Testis (tissue), 3 donors: ENCODE measurements around the gene KLHL28. TPM values are rescaled to one million over a fixed set of nuclear protein-coding genes. Genes with fewer than 3 reads are reported as not detected.

Experiments
- DNase-seq: peaks from one replicate; pipeline ENCODE4 v3.0.0-alpha.2; 2019
- H3K27ac ChIP-seq, 2 donors: fragments of 200-600 bp; sonication (generic); one replicate each; pipeline ENCODE4 v1.5.1; 2019
- H3K27me3 ChIP-seq: fragments of 200-600 bp; sonication (generic); one replicate; pipeline ENCODE4 v1.5.1; 2019
- H3K36me3 ChIP-seq: fragments of 200-600 bp; sonication (generic); one replicate; pipeline ENCODE4 v1.5.1; 2017; ENCODE audit warnings: low read depth; ENCODE audit errors: missing control alignments
- H3K4me1 ChIP-seq: fragments of 200-600 bp; sonication (generic); one replicate; pipeline ENCODE4 v1.5.1; 2019
- H3K4me3 ChIP-seq, 2 donors: fragments of 200-600 bp; sonication (generic); one replicate each; pipeline ENCODE4 v1.5.1; 2017 to 2019
- H3K9me3 ChIP-seq: fragments of 200-600 bp; sonication (generic); one replicate; pipeline ENCODE4 v1.5.1; 2017
- CTCF ChIP-seq, 3 experiments: fragments of 450-650 bp in 2 of 3; fragments of 200-600 bp in 1 of 3; sonication (generic) in 1 of 3; IDR thresholded peaks; one replicate each; pipeline ENCODE4 v1.5.1; 2016 to 2019; ENCODE audit warnings: antibody characterized with exemption in 3 of 3, mild to moderate bottlenecking in 2 of 3, moderate library complexity in 1 of 3
- POLR2A ChIP-seq: fragments of 450-650 bp; IDR thresholded peaks from one replicate; pipeline ENCODE4 v1.6.1; 2017; ENCODE audit warnings: antibody characterized with exemption, mild to moderate bottlenecking, moderate library complexity
- WGBS, 2 donors: methylation state at CpG; one replicate each; pipeline ENCODE4 v1.1.5; 2018; 5-methylcytosine and 5-hydroxymethylcytosine counted together
- intact Hi-C: fragments of 100-400 bp; cut with DNase I; formaldehyde crosslinking; loops from one replicate; pipeline ENCODE4 v1.15.1; 2023; ENCODE audit warnings: low total_unique reads
- polyA plus RNA-seq: library from polyadenylated mRNA; stranded (reverse); fragments of 350-450 nt; fragmentation: Illumina TruSeq; extraction: RNeasy Lipid Tissue Mini Kit (QIAGEN cat#74804); gene quantifications from one replicate; pipeline ENCODE4 v1.2.3, GENCODE V29; 2014; ENCODE audit warnings: low read depth, low replicate concordance; ENCODE audit not compliant: insufficient read depth
- total RNA-seq, 2 donors: library from RNA; depleted of rRNA; stranded (reverse); fragments of >200 nt; gene quantifications; one replicate each; pipeline ENCODE4 v1.2.3, GENCODE V29; 2016

The KLHL28 gene
- total and polyA plus RNA-seq, 3 donors from 2014 or later: 9.7 to 15.4 (median 11.4) TPM

- Histone ChIP-seq H3K4me1 (peaks cover 8% of the 10 kb centered on the region), H3K36me3 (no peaks in the 10 kb centered on the region), H3K27me3 (no peaks in the 10 kb centered on the region), H3K4me3 (no peak overlapping the region), H3K9me3 (no peaks in the 10 kb centered on the region), H3K27ac (no peak overlapping the region)
- intact Hi-C loops: loop anchor here (10.0 kb wide), 1 partner anchor 168 kb away; the partner anchor contains the start of genes FANCM and FKBP3
- no peak for DNase-seq
- whole genome bisulfite sequencing, 2 donors: 72% methylated on average over 4 of the region's 4 CpGs
- TF ChIP-seq POLR2A (no peak), CTCF (IDR thresholded peaks at IDR 0.05) (no peak)
These were observed 5.0 kb upstream of the KLHL28 start for GRCh38 chr14:44966601-44967336.

GRCh38 chr14:44963775-44964380 lies 2.1 kb upstream of the KLHL28 start:
- TF ChIP-seq CTCF (IDR thresholded peaks at IDR 0.05): no peak
- TF ChIP-seq POLR2A: no peak
- DNase-seq: no peak
- H3K4me1 ChIP-seq: peaks cover 15% of the 10 kb centered on the region
- WGBS, 2 donors: 7 to 8% methylated on average over 7 of the region's 7 CpGs
- peak overlapping the region; percentile 87 for H3K4me3 ChIP-seq
- no peaks in the 10 kb centered on the region for H3K36me3 ChIP-seq
- H3K9me3 ChIP-seq: no peaks in the 10 kb centered on the region
- no peaks in the 10 kb centered on the region for H3K27me3 ChIP-seq
- intact Hi-C loops: loop anchor here (10.0 kb wide), 1 partner anchor 171 kb away; the partner anchor contains the start of genes FANCM and FKBP3
- no peak overlapping the region for H3K27ac ChIP-seq

- intact Hi-C loops: loop anchor here (10.0 kb wide), 1 partner anchor 172 kb away; the partner anchor contains the start of genes FANCM and FKBP3
- H3K9me3 ChIP-seq: no peaks in the 10 kb centered on the region
- H3K4me3 ChIP-seq: peak overlapping the region; percentile 87
- peaks cover 15% of the 10 kb centered on the region for H3K4me1 ChIP-seq
- TF ChIP-seq CTCF (IDR thresholded peaks at IDR 0.05): no peak
- TF ChIP-seq POLR2A: no peak
- no peak for DNase-seq
- H3K27me3 ChIP-seq: no peaks in the 10 kb centered on the region
- 4 to 5% methylated on average over 13 of the region's 13 CpGs for WGBS, 2 donors
- peak overlapping the region; percentile 81 to 90 for H3K27ac ChIP-seq
- no peaks in the 10 kb centered on the region for H3K36me3 ChIP-seq
These were observed 1.3 kb upstream of the KLHL28 start for GRCh38 chr14:44963044-44963528.

GRCh38 chr14:44962334-44963043 lies 742 bp upstream of the KLHL28 start:
- H3K36me3 ChIP-seq: no peaks in the 10 kb centered on the region
- H3K4me1 ChIP-seq: peaks cover 15% of the 10 kb centered on the region

More at GRCh38 chr14:44962334-44963043, 742 bp upstream of the KLHL28 start:
- DNase-seq: peak; percentile 64
- Histone ChIP-seq H3K27ac (peak overlapping the region; percentile 81 to 90), H3K27me3 (no peaks in the 10 kb centered on the region), H3K9me3 (no peaks in the 10 kb centered on the region), H3K4me3 (peak overlapping the region; percentile 87)
- 2% methylated on average over 22 to 39 of the region's 39 CpGs for WGBS, 2 donors
- intact Hi-C loops: loop anchor here (10.0 kb wide), 1 partner anchor 172 kb away; the partner anchor contains the start of genes FANCM and FKBP3
- TF ChIP-seq CTCF (IDR thresholded peaks at IDR 0.05) (no peak), POLR2A (no peak)
